ENCODE measurements around the gene CADM1. TPM values are rescaled to one million over a fixed set of nuclear protein-coding genes. Genes with fewer than 3 reads are reported as not detected.

Gene CADM1
- total RNA-seq, 1 donor from 2014 or later: 51.1 TPM

DNA sequence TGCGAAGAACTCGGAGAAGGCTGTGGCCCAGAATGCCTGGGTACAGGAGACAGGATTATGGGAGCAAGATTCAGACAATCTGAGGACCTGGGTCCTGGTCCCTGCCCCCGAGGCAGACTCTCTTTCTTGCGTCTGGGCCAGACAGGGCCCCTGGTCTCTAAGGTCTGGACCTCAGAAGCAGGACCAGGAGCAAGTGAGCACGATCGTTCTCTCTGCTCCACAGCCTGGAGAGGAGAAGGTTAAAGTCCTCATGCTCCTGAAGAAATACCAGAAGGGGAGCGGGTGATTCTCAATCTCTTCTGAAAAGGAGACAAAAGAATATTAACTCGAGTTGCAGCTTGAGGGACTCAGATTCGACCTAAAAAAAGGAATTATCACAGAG, 349.9 kb downstream of the CADM1 start:
- intact Hi-C loops (cut with micrococcal nuclease): no loop called here
- TF ChIP-seq, protein P1, sequence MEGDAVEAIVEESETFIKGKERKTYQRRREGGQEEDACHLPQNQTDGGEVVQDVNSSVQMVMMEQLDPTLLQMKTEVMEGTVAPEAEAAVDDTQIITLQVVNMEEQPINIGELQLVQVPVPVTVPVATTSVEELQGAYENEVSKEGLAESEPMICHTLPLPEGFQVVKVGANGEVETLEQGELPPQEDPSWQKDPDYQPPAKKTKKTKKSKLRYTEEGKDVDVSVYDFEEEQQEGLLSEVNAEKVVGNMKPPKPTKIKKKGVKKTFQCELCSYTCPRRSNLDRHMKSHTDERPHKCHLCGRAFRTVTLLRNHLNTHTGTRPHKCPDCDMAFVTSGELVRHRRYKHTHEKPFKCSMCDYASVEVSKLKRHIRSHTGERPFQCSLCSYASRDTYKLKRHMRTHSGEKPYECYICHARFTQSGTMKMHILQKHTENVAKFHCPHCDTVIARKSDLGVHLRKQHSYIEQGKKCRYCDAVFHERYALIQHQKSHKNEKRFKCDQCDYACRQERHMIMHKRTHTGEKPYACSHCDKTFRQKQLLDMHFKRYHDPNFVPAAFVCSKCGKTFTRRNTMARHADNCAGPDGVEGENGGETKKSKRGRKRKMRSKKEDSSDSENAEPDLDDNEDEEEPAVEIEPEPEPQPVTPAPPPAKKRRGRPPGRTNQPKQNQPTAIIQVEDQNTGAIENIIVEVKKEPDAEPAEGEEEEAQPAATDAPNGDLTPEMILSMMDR (IDR thresholded peaks at IDR 0.05; ENCODE audit: borderline replicate concordance): no peak
- Histone ChIP-seq H3K36me3 (no peaks in the 10 kb centered on the region), H3K27me3 (ENCODE audit: low read depth) (peaks cover 45% of the 10 kb centered on the region), H3K27ac (replicated peaks) (no peak overlapping the region), H3K9me3 (replicated peaks) (no peaks in the 10 kb centered on the region), H3K4me3 (no peak overlapping the region), H3K4me1 (no peaks in the 10 kb centered on the region)
- no peak for DNase-seq

DNA sequence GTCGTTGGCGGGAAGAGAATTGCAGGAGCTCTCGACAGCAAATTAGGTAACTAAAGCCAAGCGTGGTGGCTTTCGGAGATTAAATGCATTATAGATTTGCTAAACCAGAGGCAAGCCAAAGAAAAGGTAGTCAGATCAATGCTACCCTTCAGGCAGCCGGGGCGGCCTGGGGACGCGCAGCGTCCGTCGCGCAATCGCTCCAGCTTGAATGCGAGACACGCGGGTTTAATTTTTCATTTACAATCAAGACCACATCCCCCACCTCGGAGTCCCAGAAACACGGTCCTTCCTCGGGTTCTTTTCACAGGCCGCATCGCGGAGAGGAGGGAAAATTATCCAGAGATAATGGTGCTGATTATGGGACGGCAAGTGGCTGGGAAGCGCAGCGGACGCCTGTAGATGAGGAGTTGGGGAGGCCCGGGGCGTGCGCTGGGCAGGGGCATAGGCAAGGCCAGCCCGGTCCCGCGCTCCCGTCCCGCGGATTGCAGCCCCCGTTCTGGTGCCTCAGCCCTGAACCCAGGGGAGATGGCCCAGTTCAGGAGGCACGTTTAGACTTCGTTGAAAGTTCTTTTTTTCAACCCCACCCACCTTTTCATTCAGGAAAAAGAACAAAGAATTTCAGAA, 350.4 kb downstream of the CADM1 start:
- Histone ChIP-seq H3K36me3 (no peaks in the 10 kb centered on the region), H3K27ac (replicated peaks) (no peak overlapping the region), H3K4me3 (no peak overlapping the region), H3K9me3 (replicated peaks) (no peaks in the 10 kb centered on the region), H3K27me3 (ENCODE audit: low read depth) (peaks cover 41% of the 10 kb centered on the region), H3K4me1 (no peaks in the 10 kb centered on the region)
- TF ChIP-seq, protein P1 (IDR thresholded peaks at IDR 0.05; ENCODE audit: borderline replicate concordance): no peak
- intact Hi-C loops (cut with micrococcal nuclease): no loop called here
- DNase-seq: no peak

DNA sequence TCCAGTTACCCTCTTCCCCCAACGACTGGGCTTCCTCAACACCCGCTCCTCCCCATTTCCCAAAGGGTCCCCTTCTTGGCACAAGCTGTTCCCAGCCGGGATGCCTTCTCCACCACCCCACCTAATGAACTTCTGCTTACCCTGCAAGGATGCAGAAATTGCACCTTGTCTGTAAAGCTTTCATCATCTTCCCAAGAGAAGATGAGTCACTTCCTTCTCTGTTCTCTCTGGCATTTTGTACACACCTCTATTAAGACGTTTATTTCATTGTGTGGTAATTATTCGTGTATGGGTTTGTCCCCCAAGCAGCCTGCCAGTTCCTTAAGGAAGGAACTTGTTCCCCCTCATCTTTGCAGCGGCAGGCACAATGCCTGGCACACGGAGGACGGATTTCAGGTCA, 351.1 kb downstream of the CADM1 start:
- Histone ChIP-seq H3K4me1 (no peaks in the 10 kb centered on the region), H3K9me3 (replicated peaks) (no peaks in the 10 kb centered on the region), H3K4me3 (no peak overlapping the region), H3K27ac (replicated peaks) (no peak overlapping the region), H3K36me3 (no peaks in the 10 kb centered on the region), H3K27me3 (ENCODE audit: low read depth) (peaks cover 34% of the 10 kb centered on the region)
- TF ChIP-seq, protein P1 (IDR thresholded peaks at IDR 0.05; ENCODE audit: borderline replicate concordance): no peak
- intact Hi-C loops (cut with micrococcal nuclease): no loop called here
- DNase-seq: no peak

DNA sequence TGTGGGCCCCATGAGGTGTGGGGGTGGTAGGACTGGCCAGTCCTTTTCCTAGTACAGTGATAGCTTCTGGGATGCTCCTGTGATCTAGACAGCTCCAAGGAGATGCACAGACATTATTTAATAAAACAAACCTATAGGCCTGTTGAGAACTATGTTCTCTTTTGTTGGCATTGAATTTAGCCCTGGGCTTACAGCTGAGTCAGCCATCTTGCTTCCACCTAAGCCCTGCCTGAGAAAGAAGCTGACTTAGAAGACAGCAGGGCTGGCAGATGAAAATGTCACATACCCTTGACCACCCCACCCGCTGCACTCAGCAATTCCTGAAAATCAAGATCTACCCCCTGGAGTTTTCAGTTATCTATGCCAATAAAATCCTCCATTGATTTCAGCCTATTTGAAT, 353.2 kb downstream of the CADM1 start:
- Histone ChIP-seq H3K27me3 (ENCODE audit: low read depth) (peaks cover 16% of the 10 kb centered on the region), H3K4me1 (no peaks in the 10 kb centered on the region), H3K36me3 (no peaks in the 10 kb centered on the region), H3K9me3 (replicated peaks) (no peaks in the 10 kb centered on the region), H3K4me3 (no peak overlapping the region), H3K27ac (replicated peaks) (no peak overlapping the region)
- TF ChIP-seq, protein P1 (IDR thresholded peaks at IDR 0.05; ENCODE audit: borderline replicate concordance): no peak
- DNase-seq: no peak
- intact Hi-C loops (cut with micrococcal nuclease): no loop called here

DNA sequence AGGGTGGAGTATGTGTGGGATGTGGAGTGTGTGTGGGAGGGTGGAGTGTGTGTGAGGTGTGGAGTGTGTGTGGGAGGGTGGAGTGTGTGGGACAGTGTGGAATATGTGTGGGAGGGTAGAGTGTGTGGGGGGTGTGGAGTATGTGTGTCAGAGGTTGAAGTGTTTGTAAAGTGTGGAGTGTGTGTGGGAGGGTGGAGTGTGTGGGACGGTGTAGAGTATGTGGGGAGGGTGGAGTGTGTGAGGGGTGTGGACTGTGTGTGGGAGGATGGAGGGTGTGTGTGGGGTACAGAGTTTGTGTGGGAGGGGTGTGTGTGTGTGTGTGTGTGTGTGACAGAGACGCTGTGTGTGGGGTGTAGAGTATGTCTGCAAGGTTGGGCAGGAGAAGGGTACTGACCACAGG, 355.5 kb downstream of the CADM1 start:
- Histone ChIP-seq H3K9me3 (replicated peaks) (no peaks in the 10 kb centered on the region), H3K4me1 (no peaks in the 10 kb centered on the region), H3K27me3 (ENCODE audit: low read depth) (peaks cover 21% of the 10 kb centered on the region), H3K27ac (replicated peaks) (no peak overlapping the region), H3K4me3 (no peak overlapping the region), H3K36me3 (no peaks in the 10 kb centered on the region)
- intact Hi-C loops (cut with micrococcal nuclease): no loop called here
- no peak for DNase-seq
- TF ChIP-seq, protein P1 (IDR thresholded peaks at IDR 0.05; ENCODE audit: borderline replicate concordance): no peak
